ENCODE results near the gene PPM1K.

Gene PPM1K

GRCh38 chr4:88223516-88223915 is 60.8 kb downstream of the PPM1K start:
- no peak for FAIRE-seq
- DNase-seq (ENCODE audit: insufficient read length, low spot score), result no peak

- DNase-seq (ENCODE audit: insufficient read length, low spot score) (peak; percentile 14), FAIRE-seq (peak; percentile 84)
Observed at GRCh38 chr4:88219099-88219498, 65.3 kb downstream of the PPM1K start.

GRCh38 chr4:88217169-88217568 is 67.2 kb downstream of the PPM1K start:
- no peak for DNase-seq (ENCODE audit: insufficient read length, low spot score)
- no peak for FAIRE-seq

GRCh38 chr4:88216395-88216794 is 68.0 kb downstream of the PPM1K start:
- FAIRE-seq (no peak), DNase-seq (ENCODE audit: insufficient read length, low spot score) (no peak)

- FAIRE-seq, result no peak
- no peak for DNase-seq (ENCODE audit: insufficient read length, low spot score)
Observed at GRCh38 chr4:88215351-88215750, 69.0 kb downstream of the PPM1K start.

- DNase-seq (ENCODE audit: insufficient read length, low spot score) (no peak), FAIRE-seq (peak; percentile 14)
Observed at GRCh38 chr4:88212253-88212561, 72.2 kb downstream of the PPM1K start.

- DNase-seq (ENCODE audit: insufficient read length, low spot score) (peak; percentile 28), FAIRE-seq (peak; percentile 83)
Observed at GRCh38 chr4:88211473-88212252, 72.7 kb downstream of the PPM1K start.

GRCh38 chr4:88208156-88208555 is 76.2 kb downstream of the PPM1K start:
- no peak for FAIRE-seq
- no peak for DNase-seq (ENCODE audit: insufficient read length, low spot score)
